Stimulated activated CD4-positive, alpha-beta T cell treated with anti-CD3 and anti-CD28 coated beads, Interleukin-15, amount 100 ng/mL, for 24 hours (primary cell): Measurements from ENCODE around the gene TBC1D3D.
"Not testable (repeated sequence)": the region's sequence is repeated elsewhere in the genome, so short reads cannot be mapped to it uniquely, and the experiment has no call there.

Experiments used
- DNase-seq: peaks from one replicate; pipeline ENCODE4 v3.0.0-alpha.2; 2020

The TBC1D3D gene

DNA sequence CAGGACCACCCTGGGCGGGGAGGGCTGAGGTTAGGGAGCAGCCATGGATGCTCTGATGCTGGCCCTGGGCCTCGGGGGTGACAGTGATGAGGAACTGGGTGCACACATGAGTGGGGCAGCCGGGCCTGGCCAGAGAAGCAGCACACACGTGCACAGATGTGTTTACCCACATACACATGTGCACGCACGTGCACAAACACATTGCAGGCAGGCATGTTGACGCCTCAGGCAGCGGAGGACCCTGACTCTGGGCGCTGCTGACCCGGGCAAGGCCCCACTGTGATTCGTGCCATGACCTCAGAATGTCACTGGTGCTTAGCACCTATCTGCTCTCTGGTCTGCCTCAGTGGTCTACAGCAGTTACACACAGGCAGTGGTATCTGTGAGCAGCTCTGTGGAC lies at the start of gene TBC1D3D:
Gene TBC1D3D, plus strand, starts transcription at position 301 of the 400 bp plus-strand sequence. CDS start 1,585 bp downstream, outside the sequence.
- DNase-seq = not testable (repeated sequence)

GRCh38 chr17:37988960-37989359 lies 14.8 kb upstream of the TBC1D3D start, which contains the start of gene TBC1D3L:
TBC1D3L (minus strand) TSS chr17:37989060; CDS start chr17:37987520, 1,540 bp downstream.
- DNase-seq = not testable (repeated sequence)
